Measurements from ENCODE around the gene SHF.

The SHF gene

GRCh38 chr15:45134682-45135604 lies 52.8 kb downstream of the SHF start:
- H3F3A ChIP-seq (ENCODE audit: control insufficient read depth, insufficient read depth), result no peaks in the 10 kb centered on the region
- no peaks in the 10 kb centered on the region for H3K79me2 ChIP-seq (ENCODE audit: control insufficient read depth, low read length)
- H4K20me1 ChIP-seq (ENCODE audit: control insufficient read depth, insufficient read depth, low read depth, low read length), result no peaks in the 10 kb centered on the region
- H3K9me3 ChIP-seq (ENCODE audit: control insufficient read depth, insufficient read depth, low read length), result no peaks in the 10 kb centered on the region
- no peak overlapping the region for H3K27ac ChIP-seq (ENCODE audit: low read depth, low read length)
- H3K27me3 ChIP-seq (ENCODE audit: control insufficient read depth, low read length), result peaks cover 3% of the 10 kb centered on the region
- H3K4me1 ChIP-seq (ENCODE audit: control insufficient read depth, low read length), result no peaks in the 10 kb centered on the region
- no peaks in the 10 kb centered on the region for H3K9me2 ChIP-seq (replicated peaks; ENCODE audit: control insufficient read depth, low read length)
- no peak overlapping the region for H3K4me2 ChIP-seq (ENCODE audit: low read length)
- H3K36me3 ChIP-seq (ENCODE audit: control insufficient read depth, low read length), result no peaks in the 10 kb centered on the region
- TF ChIP-seq EZH2phosphoT487 (IDR thresholded peaks at IDR 0.05; ENCODE audit: borderline replicate concordance, low read length), result no peak
- TF ChIP-seq CTCF (IDR thresholded peaks at IDR 0.05; ENCODE audit: low read depth, low read length, poor library complexity, severe bottlenecking), result no peak
- no peak overlapping the region for H3K4me3 ChIP-seq (ENCODE audit: low read length)

DNA sequence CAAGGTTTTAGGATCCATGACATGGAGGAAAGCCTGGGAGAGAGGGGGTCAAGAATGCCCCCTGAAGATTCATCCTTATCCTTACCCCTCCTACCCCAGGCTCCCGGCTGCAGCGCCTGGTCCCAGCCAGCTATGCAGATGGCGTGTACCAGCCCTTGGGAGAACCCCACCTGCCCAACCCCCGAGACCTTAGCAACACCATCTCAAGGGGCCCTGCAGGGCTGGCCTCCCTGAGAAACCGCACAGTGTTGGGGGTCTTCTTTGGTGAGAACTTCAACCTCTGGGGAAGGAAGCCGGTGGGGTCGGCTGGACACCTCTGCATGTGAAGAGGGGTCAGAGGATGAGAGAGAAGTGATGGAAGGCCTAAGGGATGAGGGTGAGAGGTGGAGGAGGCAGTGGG lies 53.7 kb downstream of the SHF start:
- no peaks in the 10 kb centered on the region for H3K9me2 ChIP-seq (replicated peaks; ENCODE audit: control insufficient read depth, low read length)
- no peaks in the 10 kb centered on the region for H3F3A ChIP-seq (ENCODE audit: control insufficient read depth, insufficient read depth)
- H3K27me3 ChIP-seq (ENCODE audit: control insufficient read depth, low read length), result peaks cover 3% of the 10 kb centered on the region
- H3K4me3 ChIP-seq (ENCODE audit: low read length), result no peak overlapping the region
- no peak overlapping the region for H3K4me2 ChIP-seq (ENCODE audit: low read length)
- TF ChIP-seq CTCF (IDR thresholded peaks at IDR 0.05; ENCODE audit: low read depth, low read length, poor library complexity, severe bottlenecking) (no peak), EZH2phosphoT487 (IDR thresholded peaks at IDR 0.05; ENCODE audit: borderline replicate concordance, low read length) (no peak)
- no peaks in the 10 kb centered on the region for H4K20me1 ChIP-seq (ENCODE audit: control insufficient read depth, insufficient read depth, low read depth, low read length)
- H3K36me3 ChIP-seq (ENCODE audit: control insufficient read depth, low read length), result no peaks in the 10 kb centered on the region
- H3K27ac ChIP-seq (ENCODE audit: low read depth, low read length), result no peak overlapping the region
- no peaks in the 10 kb centered on the region for H3K9me3 ChIP-seq (ENCODE audit: control insufficient read depth, insufficient read depth, low read length)
- no peaks in the 10 kb centered on the region for H3K79me2 ChIP-seq (ENCODE audit: control insufficient read depth, low read length)
- H3K4me1 ChIP-seq (ENCODE audit: control insufficient read depth, low read length), result no peaks in the 10 kb centered on the region

DNA sequence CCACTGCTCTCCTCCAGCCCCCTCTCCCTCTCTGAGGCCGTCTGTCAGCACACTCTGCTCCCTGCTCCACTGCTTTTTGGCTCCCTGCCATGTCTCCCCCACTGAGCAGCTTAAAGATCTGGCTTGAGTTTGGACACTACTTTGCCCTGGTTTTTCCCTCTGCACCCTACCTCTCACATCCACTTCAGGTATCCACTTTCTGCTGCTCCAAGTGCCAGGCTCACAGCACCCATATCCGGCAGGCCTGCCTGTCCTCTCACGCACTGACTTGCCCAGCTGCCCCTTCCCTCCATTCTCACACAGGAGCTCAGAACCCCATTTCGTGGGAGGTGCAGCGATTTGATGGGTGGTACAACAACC lies 54.2 kb downstream of the SHF start:
- no peaks in the 10 kb centered on the region for H3K9me2 ChIP-seq (replicated peaks; ENCODE audit: control insufficient read depth, low read length)
- H4K20me1 ChIP-seq (ENCODE audit: control insufficient read depth, insufficient read depth, low read depth, low read length), result no peaks in the 10 kb centered on the region
- no peaks in the 10 kb centered on the region for H3K79me2 ChIP-seq (ENCODE audit: control insufficient read depth, low read length)
- no peak overlapping the region for H3K4me2 ChIP-seq (ENCODE audit: low read length)
- H3K4me3 ChIP-seq (ENCODE audit: low read length), result no peak overlapping the region
- peaks cover 3% of the 10 kb centered on the region for H3K27me3 ChIP-seq (ENCODE audit: control insufficient read depth, low read length)
- no peaks in the 10 kb centered on the region for H3K9me3 ChIP-seq (ENCODE audit: control insufficient read depth, insufficient read depth, low read length)
- no peaks in the 10 kb centered on the region for H3K36me3 ChIP-seq (ENCODE audit: control insufficient read depth, low read length)
- TF ChIP-seq CTCF (IDR thresholded peaks at IDR 0.05; ENCODE audit: low read depth, low read length, poor library complexity, severe bottlenecking) (no peak), EZH2phosphoT487 (IDR thresholded peaks at IDR 0.05; ENCODE audit: borderline replicate concordance, low read length) (no peak)
- no peaks in the 10 kb centered on the region for H3F3A ChIP-seq (ENCODE audit: control insufficient read depth, insufficient read depth)
- no peaks in the 10 kb centered on the region for H3K4me1 ChIP-seq (ENCODE audit: control insufficient read depth, low read length)
- no peak overlapping the region for H3K27ac ChIP-seq (ENCODE audit: low read depth, low read length)
